GM23338 (cell line): ENCODE results near the gene SLC8A1. TPM values are rescaled to one million over a fixed set of nuclear protein-coding genes. Genes with fewer than 3 reads are reported as not detected.

Experiments
- ATAC-seq: fragments of 200-7000 bp; cut with Tn5 transposase; 3 replicates; pipeline ENCODE4 v1.9.1; 2020
- DNase-seq: peaks from one replicate; pipeline ENCODE4 v3.0.0-alpha.2; 2015; ENCODE audit warnings: low spot score
- H2AFZ ChIP-seq: fragments of 200-600 bp; sonication (generic); 2 replicates; pipeline ENCODE4 v1.8.0; 2016; ENCODE audit warnings: antibody characterized with exemption, mild to moderate bottlenecking, moderate library complexity
- H3F3A ChIP-seq: fragments of 200-600 bp; sonication (generic); replicated peaks from 2 replicates; pipeline ENCODE4 v1.8.0; 2017; ENCODE audit warnings: antibody characterized with exemption, mixed run types, low read depth
- H3K27ac ChIP-seq: fragments of 200-600 bp; sonication (generic); 2 replicates; pipeline ENCODE4 v1.6.1; 2016; ENCODE audit warnings: low read depth
- H3K27me3 ChIP-seq: fragments of 200-600 bp; sonication (generic); 2 replicates; pipeline ENCODE4 v1.8.0; 2016; ENCODE audit warnings: mild to moderate bottlenecking, mixed run types, moderate library complexity; ENCODE audit not compliant: insufficient read depth
- H3K36me3 ChIP-seq: fragments of 200-600 bp; sonication (generic); 2 replicates; pipeline ENCODE4 v1.8.0; 2016; ENCODE audit warnings: mild to moderate bottlenecking; ENCODE audit not compliant: insufficient read depth
- H3K4me1 ChIP-seq: fragments of 200-600 bp; sonication (generic); 2 replicates; pipeline ENCODE4 v1.8.0; 2016; ENCODE audit warnings: mild to moderate bottlenecking, moderate library complexity; ENCODE audit not compliant: insufficient read depth
- H3K4me2 ChIP-seq: fragments of 200-600 bp; sonication (generic); 2 replicates; pipeline ENCODE4 v1.7.1; 2017; ENCODE audit warnings: mixed run types
- H3K4me3 ChIP-seq: fragments of 200-600 bp; sonication (generic); 2 replicates; pipeline ENCODE4 v1.6.1; 2016; ENCODE audit warnings: mixed run types
- H3K79me2 ChIP-seq: fragments of 200-600 bp; sonication (generic); replicated peaks from 2 replicates; pipeline ENCODE4 v1.8.0; 2017; ENCODE audit warnings: mild to moderate bottlenecking; ENCODE audit not compliant: insufficient read depth
- H3K9me2 ChIP-seq: fragments of 200-600 bp; sonication (generic); 2 replicates; pipeline ENCODE4 v1.8.0; 2017; ENCODE audit not compliant: insufficient read depth
- H4K20me1 ChIP-seq: fragments of 200-600 bp; sonication (generic); replicated peaks from 2 replicates; pipeline ENCODE4 v1.8.0; 2017; ENCODE audit warnings: mild to moderate bottlenecking; ENCODE audit not compliant: insufficient read depth
- H3K27ac Mint-ChIP-seq: 2 replicates; pipeline ENCODE4 v1.8.0; 2020; ENCODE audit warnings: inconsistent platforms, mild to moderate bottlenecking, moderate library complexity, mixed read lengths
- H3K27me3 Mint-ChIP-seq: 3 replicates; pipeline ENCODE4 v1.8.0; 2022; ENCODE audit warnings: low read depth, mild to moderate bottlenecking, moderate library complexity, mixed read lengths, inconsistent platforms; ENCODE audit not compliant: insufficient read depth, poor library complexity
- H3K36me3 Mint-ChIP-seq: 3 replicates; pipeline ENCODE4 v1.8.0; 2021; ENCODE audit warnings: low read depth, mild to moderate bottlenecking, inconsistent platforms, moderate library complexity, mixed read lengths
- H3K4me1 Mint-ChIP-seq: 3 replicates; pipeline ENCODE4 v1.8.0; 2020; ENCODE audit warnings: mild to moderate bottlenecking, inconsistent platforms, mixed read lengths
- H3K4me3 Mint-ChIP-seq: 3 replicates; pipeline ENCODE4 v1.8.0; 2021; ENCODE audit warnings: moderate library complexity, mild to moderate bottlenecking, inconsistent platforms, mixed read lengths
- H3K9me3 Mint-ChIP-seq: 3 replicates; pipeline ENCODE4 v1.8.0; 2020; ENCODE audit warnings: moderate library complexity, mild to moderate bottlenecking, inconsistent platforms, mixed read lengths
- EZH2phosphoT487 ChIP-seq: fragments of 200-600 bp; sonication (generic); IDR thresholded peaks from one replicate; pipeline ENCODE4 v1.8.1; 2018; ENCODE audit warnings: antibody characterized with exemption; ENCODE audit not compliant: unreplicated experiment
- NANOG ChIP-seq: IDR thresholded peaks from 2 replicates; pipeline ENCODE4 v1.6.1; 2016; ENCODE audit warnings: antibody characterized with exemption, borderline replicate concordance
- POLR2AphosphoS5 ChIP-seq: IDR thresholded peaks from 2 replicates; pipeline ENCODE4 v1.6.1; 2016; ENCODE audit warnings: antibody characterized with exemption, low read depth
- STAT1 ChIP-seq: IDR thresholded peaks from one replicate; pipeline ENCODE4 v1.6.1; 2016; ENCODE audit warnings: antibody characterized with exemption; ENCODE audit not compliant: unreplicated experiment
- polyA plus RNA-seq: library from polyadenylated mRNA; unstranded; fragments of >200 nt; fragmentation: Nextera tagmentation; extraction: Ambion mirVana; gene quantifications from 2 replicates; pipeline ENCODE4 v1.2.1, GENCODE V29; 2016
- total RNA-seq: library from RNA; depleted of rRNA; stranded (reverse); fragments of >200 nt; shearing (Covaris generic); gene quantifications from 2 replicates; pipeline ENCODE4 v1.2.3, GENCODE V29; 2014
- TF ChIP-seq, protein P1 (sequence below): fragments of 250-450 bp; sonication (Bioruptor Pico); IDR thresholded peaks from 2 replicates; pipeline ENCODE4 v1.5.0; 2020; ENCODE audit warnings: mild to moderate bottlenecking, moderate library complexity

The SLC8A1 gene
- total and polyA plus RNA-seq, 2 experiments from 2014 or later, result 2.5 to 3.3 TPM

DNA sequence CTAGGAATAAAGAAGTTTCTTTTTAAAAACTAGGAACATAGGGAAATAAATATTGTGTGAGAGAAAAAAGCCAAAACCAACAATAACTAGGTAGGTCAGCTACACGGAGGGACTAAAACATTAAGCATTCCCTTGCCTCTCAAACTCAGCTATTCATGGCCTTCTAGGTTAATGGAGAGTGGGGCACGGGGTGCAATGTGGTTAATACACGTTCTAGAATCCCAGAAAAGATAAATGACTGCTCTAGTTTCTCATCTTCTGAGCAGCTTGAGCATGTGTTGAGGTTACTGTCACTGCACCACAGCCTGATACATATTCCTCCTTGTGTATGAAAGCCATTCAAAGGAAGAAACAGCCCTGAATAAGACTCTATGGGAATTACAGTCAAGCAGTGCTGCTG, 31.4 kb downstream of the SLC8A1 start (continued):
- TF ChIP-seq, protein P1, sequence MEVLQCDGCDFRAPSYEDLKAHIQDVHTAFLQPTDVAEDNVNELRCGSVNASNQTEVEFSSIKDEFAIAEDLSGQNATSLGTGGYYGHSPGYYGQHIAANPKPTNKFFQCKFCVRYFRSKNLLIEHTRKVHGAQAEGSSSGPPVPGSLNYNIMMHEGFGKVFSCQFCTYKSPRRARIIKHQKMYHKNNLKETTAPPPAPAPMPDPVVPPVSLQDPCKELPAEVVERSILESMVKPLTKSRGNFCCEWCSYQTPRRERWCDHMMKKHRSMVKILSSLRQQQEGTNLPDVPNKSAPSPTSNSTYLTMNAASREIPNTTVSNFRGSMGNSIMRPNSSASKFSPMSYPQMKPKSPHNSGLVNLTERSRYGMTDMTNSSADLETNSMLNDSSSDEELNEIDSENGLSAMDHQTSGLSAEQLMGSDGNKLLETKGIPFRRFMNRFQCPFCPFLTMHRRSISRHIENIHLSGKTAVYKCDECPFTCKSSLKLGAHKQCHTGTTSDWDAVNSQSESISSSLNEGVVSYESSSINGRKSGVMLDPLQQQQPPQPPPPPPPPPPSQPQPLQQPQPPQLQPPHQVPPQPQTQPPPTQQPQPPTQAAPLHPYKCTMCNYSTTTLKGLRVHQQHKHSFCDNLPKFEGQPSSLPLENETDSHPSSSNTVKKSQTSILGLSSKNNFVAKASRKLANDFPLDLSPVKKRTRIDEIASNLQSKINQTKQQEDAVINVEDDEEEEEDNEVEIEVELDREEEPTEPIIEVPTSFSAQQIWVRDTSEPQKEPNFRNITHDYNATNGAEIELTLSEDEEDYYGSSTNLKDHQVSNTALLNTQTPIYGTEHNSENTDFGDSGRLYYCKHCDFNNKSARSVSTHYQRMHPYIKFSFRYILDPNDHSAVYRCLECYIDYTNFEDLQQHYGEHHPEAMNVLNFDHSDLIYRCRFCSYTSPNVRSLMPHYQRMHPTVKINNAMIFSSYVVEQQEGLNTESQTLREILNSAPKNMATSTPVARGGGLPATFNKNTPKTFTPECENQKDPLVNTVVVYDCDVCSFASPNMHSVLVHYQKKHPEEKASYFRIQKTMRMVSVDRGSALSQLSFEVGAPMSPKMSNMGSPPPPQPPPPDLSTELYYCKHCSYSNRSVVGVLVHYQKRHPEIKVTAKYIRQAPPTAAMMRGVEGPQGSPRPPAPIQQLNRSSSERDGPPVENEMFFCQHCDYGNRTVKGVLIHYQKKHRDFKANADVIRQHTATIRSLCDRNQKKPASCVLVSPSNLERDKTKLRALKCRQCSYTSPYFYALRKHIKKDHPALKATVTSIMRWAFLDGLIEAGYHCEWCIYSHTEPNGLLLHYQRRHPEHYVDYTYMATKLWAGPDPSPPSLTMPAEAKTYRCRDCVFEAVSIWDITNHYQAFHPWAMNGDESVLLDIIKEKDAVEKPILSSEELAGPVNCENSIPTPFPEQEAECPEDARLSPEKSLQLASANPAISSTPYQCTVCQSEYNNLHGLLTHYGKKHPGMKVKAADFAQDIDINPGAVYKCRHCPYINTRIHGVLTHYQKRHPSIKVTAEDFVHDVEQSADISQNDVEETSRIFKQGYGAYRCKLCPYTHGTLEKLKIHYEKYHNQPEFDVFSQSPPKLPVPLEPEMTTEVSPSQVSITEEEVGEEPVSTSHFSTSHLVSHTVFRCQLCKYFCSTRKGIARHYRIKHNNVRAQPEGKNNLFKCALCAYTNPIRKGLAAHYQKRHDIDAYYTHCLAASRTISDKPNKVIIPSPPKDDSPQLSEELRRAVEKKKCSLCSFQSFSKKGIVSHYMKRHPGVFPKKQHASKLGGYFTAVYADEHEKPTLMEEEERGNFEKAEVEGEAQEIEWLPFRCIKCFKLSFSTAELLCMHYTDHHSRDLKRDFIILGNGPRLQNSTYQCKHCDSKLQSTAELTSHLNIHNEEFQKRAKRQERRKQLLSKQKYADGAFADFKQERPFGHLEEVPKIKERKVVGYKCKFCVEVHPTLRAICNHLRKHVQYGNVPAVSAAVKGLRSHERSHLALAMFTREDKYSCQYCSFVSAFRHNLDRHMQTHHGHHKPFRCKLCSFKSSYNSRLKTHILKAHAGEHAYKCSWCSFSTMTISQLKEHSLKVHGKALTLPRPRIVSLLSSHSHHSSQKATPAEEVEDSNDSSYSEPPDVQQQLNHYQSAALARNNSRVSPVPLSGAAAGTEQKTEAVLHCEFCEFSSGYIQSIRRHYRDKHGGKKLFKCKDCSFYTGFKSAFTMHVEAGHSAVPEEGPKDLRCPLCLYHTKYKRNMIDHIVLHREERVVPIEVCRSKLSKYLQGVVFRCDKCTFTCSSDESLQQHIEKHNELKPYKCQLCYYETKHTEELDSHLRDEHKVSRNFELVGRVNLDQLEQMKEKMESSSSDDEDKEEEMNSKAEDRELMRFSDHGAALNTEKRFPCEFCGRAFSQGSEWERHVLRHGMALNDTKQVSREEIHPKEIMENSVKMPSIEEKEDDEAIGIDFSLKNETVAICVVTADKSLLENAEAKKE (CRISPR knock-in tag), result no peak
- no peak for TF ChIP-seq NANOG
- TF ChIP-seq EZH2phosphoT487, result no peak

DNA sequence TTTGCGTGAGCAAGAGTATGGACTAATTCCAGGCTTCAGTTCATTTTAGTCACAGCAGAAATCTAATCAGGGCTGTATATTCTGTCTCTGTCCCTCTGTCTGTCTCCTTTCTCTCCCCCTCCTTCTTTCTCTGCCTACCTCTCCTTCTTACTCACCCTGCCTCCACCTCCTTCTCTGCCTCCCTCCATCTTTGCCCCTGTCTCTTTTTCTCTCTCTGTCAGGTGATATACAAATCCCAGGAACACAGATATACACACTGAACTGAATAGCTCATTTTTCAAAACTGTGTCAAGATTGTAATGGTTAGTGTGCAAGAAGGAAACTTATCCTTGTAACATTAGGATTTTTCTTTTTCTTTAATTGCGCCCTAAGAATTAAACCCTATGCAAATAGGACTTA, 32.5 kb downstream of the SLC8A1 start:
- Mint-ChIP-seq H3K36me3 (no peaks in the 10 kb centered on the region), H3K27me3 (no peaks in the 10 kb centered on the region), H3K4me1 (no peaks in the 10 kb centered on the region), H3K9me3 (no peaks in the 10 kb centered on the region), H3K27ac (no peak overlapping the region), H3K4me3 (no peak overlapping the region)
- H2AFZ ChIP-seq, result no peak overlapping the region
- DNase-seq (no peak), ATAC-seq (no peak)
- no peak overlapping the region for H3K4me3 ChIP-seq
- H3F3A ChIP-seq, result no peaks in the 10 kb centered on the region
- H3K79me2 ChIP-seq, result no peaks in the 10 kb centered on the region
- no peaks in the 10 kb centered on the region for H4K20me1 ChIP-seq
- H3K4me1 ChIP-seq, result no peaks in the 10 kb centered on the region
- no peak overlapping the region for H3K27ac ChIP-seq
- no peaks in the 10 kb centered on the region for H3K36me3 ChIP-seq
- H3K27me3 ChIP-seq, result no peaks in the 10 kb centered on the region
- 0 out of 2 replicates have a peak, but pooled peaks cover 4% of the 10 kb centered on the region for H3K9me2 ChIP-seq
- TF ChIP-seq STAT1, result no peak
- TF ChIP-seq NANOG, result no peak
- TF ChIP-seq POLR2AphosphoS5, result no peak
- no peak overlapping the region for H3K4me2 ChIP-seq
